ENCODE results near the gene CTBP2.

CTBP2 gene

GRCh38 chr10:125192005-125192404 is 31.6 kb upstream of the CTBP2 start:
- TF ChIP-seq TAF1 (IDR thresholded peaks at IDR 0.05; ENCODE audit: low read depth) (no peak), RAD21 (IDR thresholded peaks at IDR 0.05; ENCODE audit: low read depth) (no peak), YY1 (IDR thresholded peaks at IDR 0.05; ENCODE audit: low read depth) (no peak), TEAD4 (IDR thresholded peaks at IDR 0.05) (no peak), CEBPB (IDR thresholded peaks at IDR 0.05) (no peak), USF1 (IDR thresholded peaks at IDR 0.05) (no peak), EGR1 (IDR thresholded peaks at IDR 0.05) (no peak), REST (IDR thresholded peaks at IDR 0.05; ENCODE audit: low read depth) (no peak), NFIC (IDR thresholded peaks at IDR 0.05) (no peak), EP300 (IDR thresholded peaks at IDR 0.05; ENCODE audit: borderline replicate concordance) (no peak), FOXM1 (IDR thresholded peaks at IDR 0.05; ENCODE audit: borderline replicate concordance, low read depth) (no peak), CREB1 (IDR thresholded peaks at IDR 0.05; ENCODE audit: low read depth) (no peak), TCF12 (IDR thresholded peaks at IDR 0.05; ENCODE audit: low read depth) (no peak)

- 0 out of 2 replicates have a peak, but pooled peaks have one; percentile 28 for TF ChIP-seq NFIC (IDR thresholded peaks at IDR 0.05)
- 0 out of 2 replicates have a peak, but pooled peaks have one; percentile 9 for TF ChIP-seq TEAD4 (IDR thresholded peaks at IDR 0.05)
- no peak for TF ChIP-seq CEBPB (IDR thresholded peaks at IDR 0.05)
Measured at GRCh38 chr10:125190946-125191345, 30.6 kb upstream of the CTBP2 start.

- no peak for TF ChIP-seq RAD21 (IDR thresholded peaks at IDR 0.05; ENCODE audit: low read depth)
- TF ChIP-seq EGR1 (IDR thresholded peaks at IDR 0.05), result no peak
- no peak for TF ChIP-seq YY1 (IDR thresholded peaks at IDR 0.05; ENCODE audit: low read depth)
- no peak for TF ChIP-seq CEBPB (IDR thresholded peaks at IDR 0.05)
- no peak for TF ChIP-seq ZBTB7A (IDR thresholded peaks at IDR 0.05; ENCODE audit: low read depth)
- TF ChIP-seq TCF12 (IDR thresholded peaks at IDR 0.05; ENCODE audit: low read depth), result no peak
- no peak for TF ChIP-seq CREB1 (IDR thresholded peaks at IDR 0.05; ENCODE audit: low read depth)
- no peak for TF ChIP-seq REST (IDR thresholded peaks at IDR 0.05; ENCODE audit: low read depth)
- no peak for TF ChIP-seq NFIC (IDR thresholded peaks at IDR 0.05)
- TF ChIP-seq TAF1 (IDR thresholded peaks at IDR 0.05; ENCODE audit: low read depth), result no peak
- no peak for TF ChIP-seq MAX (IDR thresholded peaks at IDR 0.05)
- TF ChIP-seq TEAD4 (IDR thresholded peaks at IDR 0.05), result no peak
Measured at GRCh38 chr10:125190414-125190813, 30.1 kb upstream of the CTBP2 start.

GRCh38 chr10:125189162-125189561 is 28.8 kb upstream of the CTBP2 start:
- TF ChIP-seq REST (IDR thresholded peaks at IDR 0.05; ENCODE audit: low read depth) (no peak), FOXM1 (IDR thresholded peaks at IDR 0.05; ENCODE audit: borderline replicate concordance, low read depth) (no peak), ZBTB7A (IDR thresholded peaks at IDR 0.05; ENCODE audit: low read depth) (no peak), RAD21 (IDR thresholded peaks at IDR 0.05; ENCODE audit: low read depth) (no peak)

GRCh38 chr10:125187238-125188194 is 27.2 kb upstream of the CTBP2 start:
- TF ChIP-seq NFIC (IDR thresholded peaks at IDR 0.05), result no peak
- no peak for TF ChIP-seq FOXM1 (IDR thresholded peaks at IDR 0.05; ENCODE audit: borderline replicate concordance, low read depth)
- no peak for TF ChIP-seq MAX (IDR thresholded peaks at IDR 0.05)
- TF ChIP-seq RAD21 (IDR thresholded peaks at IDR 0.05; ENCODE audit: low read depth), result no peak
- no peak for TF ChIP-seq YY1 (IDR thresholded peaks at IDR 0.05; ENCODE audit: low read depth)
- no peak for TF ChIP-seq TEAD4 (IDR thresholded peaks at IDR 0.05)
- TF ChIP-seq CREB1 (IDR thresholded peaks at IDR 0.05; ENCODE audit: low read depth), result no peak
- no peak for TF ChIP-seq ZBTB7A (IDR thresholded peaks at IDR 0.05; ENCODE audit: low read depth)
- TF ChIP-seq CEBPB (IDR thresholded peaks at IDR 0.05), result no peak
- no peak for TF ChIP-seq USF1 (IDR thresholded peaks at IDR 0.05)

Measured in Ishikawa (cell line).